NCI-H1930 (cell line): ENCODE results near the gene SAP30L.

Experiments
- DNase-seq, 2 experiments: peaks; one replicate each; lab custom pipeline; 2025; lab: John Stamatoyannopoulos, UW

SAP30L gene

GRCh38 chr5:154509784-154510555, 64.2 kb downstream of the SAP30L start:
- no peak for DNase-seq
